GM21381 (cell line): ENCODE data around the gene GNAL.
A peak's percentile ranks its signal among the peaks of the same experiment; 100 is the strongest.
"Not testable (repeated sequence)": the region's sequence is repeated elsewhere in the genome, so short reads cannot be mapped to it uniquely, and the experiment has no call there.

Experiments used
- ATAC-seq: cut with Tn5 transposase; IDR thresholded peaks from one replicate; pipeline ENCODE4 v1.9.1; 2021; ENCODE audit warnings: mild to moderate bottlenecking, moderate library complexity; ENCODE audit not compliant: unreplicated experiment

GNAL gene

DNA sequence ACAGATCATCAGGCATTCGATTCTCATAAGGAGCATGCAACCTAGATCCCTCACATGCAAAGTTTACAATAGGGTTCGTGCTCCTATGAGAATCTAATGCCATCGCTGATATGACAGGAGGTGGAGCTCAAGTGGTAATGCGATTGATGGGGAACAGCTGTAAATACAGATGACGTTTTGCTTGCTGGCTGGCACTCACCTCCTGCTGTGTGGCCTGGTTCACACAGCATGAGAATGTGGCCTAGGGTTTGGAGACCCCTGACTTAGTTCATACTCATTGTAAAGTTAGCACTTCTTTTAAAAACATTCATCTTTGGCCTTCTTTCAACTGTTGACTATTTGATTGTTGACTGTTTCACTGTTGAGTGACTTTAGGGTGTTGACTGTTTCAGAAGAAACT lies 153.5 kb downstream of the GNAL start:
- ATAC-seq, result no peak

DNA sequence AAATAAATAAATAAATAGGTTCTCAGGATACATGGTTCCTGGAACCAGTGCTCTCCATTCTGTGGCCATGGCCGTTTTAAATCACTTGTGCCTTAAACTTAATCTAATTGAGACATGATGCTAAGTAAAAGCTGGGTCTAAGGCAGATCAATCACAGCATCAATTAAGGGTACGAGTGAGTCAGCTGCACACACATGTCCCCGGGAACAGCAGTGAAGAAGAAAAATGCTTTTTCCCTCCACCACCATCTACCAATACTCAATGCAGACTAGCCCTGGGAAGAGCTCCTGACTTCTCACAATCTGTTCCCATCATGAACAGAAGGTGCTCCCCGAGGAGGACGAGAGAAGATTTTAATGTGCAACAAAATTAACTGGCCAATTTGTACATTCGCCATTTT lies 155.4 kb downstream of the GNAL start:
- no peak for ATAC-seq

DNA sequence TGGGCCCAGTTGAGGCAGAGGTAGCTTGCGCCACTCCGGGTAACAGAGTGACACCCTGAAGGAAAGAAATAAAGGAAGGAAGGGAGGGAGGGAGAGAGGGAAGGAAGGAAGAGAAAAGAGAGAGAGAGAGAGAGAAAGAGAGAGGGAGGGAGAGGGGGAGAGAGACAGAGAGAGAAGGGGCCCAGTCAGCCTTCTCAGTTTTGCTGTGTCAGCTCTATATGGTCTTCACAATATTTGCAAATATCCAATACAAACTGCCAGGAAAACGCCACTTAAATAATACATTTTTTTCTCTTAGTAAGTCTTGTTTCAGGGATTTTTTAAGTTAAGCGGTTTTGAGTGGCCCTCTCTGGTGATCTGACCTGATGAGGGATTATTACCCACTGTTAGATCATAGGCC lies 156.6 kb downstream of the GNAL start:
- no peak for ATAC-seq

DNA sequence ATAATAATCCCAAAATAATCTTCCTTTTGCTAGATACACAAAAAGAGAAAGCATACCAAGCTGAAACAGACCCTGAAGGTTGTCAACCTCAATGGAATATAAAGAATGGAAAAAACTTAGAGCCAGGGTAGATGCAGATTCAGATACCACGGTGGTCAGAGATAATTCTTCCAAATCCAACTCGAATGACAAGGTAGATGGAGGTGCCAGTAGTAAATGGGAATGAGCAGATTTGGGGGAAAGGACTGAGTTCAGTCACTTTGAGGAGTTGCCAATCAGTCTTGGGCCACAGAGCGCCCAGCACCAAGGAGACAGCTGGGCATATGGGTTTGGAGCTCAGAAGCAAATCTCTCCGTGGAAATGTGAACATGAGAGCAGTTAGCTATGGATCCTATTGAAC lies 158.7 kb downstream of the GNAL start:
- ATAC-seq, result no peak

DNA sequence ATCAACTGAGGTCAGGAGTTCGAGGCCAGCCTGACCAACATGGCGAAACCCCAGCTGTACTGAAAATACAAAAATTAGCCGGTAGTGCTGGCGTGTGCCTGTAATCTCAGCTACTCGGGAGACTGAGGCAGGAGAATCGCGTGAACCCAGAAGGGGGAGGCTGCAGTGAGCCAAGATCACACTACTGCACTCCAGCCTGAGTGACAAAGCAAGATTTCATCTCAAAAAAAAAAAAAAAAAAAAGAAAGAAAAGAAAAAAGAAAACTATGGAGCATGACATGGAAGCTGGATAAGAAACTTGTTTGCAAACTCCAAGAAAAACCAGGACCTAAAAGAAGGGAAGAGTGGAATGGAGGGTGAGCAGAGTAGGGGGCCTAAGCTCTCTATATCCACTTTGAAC lies 160.2 kb downstream of the GNAL start:
- ATAC-seq, result no peak

DNA sequence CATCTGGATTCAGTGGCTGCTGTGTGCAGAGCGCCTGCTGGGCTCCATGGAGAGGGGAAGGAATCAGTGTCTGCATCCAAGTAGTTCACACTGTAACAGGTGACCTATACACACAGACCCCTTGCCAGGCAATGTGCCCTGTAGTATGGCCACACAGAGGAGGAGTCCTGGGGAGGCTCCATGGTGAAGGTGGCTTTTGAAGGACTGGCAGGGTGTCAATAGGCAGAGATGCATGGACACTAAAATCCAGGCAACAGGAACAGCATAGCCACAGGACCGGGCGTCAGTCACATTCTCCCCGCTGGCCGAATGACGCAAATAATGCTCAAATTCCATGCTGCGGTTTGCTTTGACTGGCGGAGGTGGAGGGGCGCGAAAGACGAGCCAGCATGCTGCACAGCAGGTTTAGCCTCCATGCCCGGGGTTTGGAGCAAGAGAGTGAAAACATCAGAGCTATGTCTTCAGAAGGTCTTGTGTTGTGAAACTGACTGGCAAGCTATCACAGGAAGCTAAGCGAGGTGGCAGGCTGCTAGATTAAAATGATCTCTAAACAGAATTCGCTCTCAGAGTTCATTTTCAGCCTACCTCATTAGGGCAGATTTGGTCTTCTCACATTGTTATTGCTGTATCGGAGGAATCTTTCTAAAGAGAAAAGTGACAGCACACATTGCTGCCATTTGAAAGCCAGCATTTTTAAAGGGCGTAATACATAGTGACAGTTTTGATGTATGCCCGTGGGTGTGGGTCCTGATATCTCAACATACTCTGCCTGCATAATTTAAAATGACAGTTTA lies 161.0 kb downstream of the GNAL start:
- ATAC-seq, result no peak

DNA sequence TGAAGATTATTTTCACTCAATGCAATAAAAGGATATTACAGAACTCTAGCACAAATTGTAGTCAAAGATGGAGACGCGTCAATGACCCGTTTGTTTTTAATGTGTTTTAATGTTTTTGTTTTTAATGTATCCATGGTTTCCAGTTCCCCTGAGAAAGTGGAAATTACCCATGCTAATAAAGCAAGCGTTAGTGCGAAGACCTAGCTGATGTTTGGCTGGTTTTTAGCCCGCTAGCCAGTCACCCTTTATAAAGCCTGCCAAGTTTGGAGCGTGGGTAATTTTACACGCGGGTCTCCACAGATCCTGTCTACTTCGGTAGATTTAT lies 161.7 kb downstream of the GNAL start:
- peak; percentile 31 for ATAC-seq

DNA sequence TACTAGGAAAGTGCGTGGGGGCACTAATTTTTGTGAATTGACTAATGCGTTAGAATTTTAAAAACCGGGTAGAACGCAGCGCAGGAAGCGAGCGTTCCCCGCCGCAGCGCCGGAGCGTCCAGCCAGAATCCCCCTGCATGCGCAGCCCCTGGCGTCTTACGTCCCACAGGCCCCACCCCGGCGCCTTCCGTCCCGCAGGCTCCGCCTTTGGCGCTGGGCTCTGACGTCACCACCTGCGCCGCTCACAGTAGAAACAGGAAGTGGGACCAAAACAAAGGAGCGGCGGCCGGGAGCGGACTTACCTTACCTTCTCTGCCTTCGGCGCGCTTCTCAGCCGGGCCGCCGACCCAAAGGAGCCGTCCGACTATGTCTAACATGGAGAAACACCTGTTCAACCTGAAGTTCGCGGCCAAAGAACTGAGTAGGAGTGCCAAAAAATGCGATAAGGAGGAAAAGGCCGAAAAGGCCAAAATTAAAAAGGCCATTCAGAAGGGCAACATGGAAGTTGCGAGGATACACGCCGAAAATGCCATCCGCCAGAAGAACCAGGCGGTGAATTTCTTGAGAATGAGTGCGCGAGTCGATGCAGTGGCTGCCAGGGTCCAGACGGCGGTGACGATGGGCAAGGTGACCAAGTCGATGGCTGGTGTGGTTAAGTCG lies 162.2 kb downstream of the GNAL start, which contains the start of gene CHMP1B:
CHMP1B (plus strand) TSS at position 268 of the 660 bp plus-strand sequence; CDS start at position 367, 99 bp downstream.
- peak; percentile 94 for ATAC-seq

DNA sequence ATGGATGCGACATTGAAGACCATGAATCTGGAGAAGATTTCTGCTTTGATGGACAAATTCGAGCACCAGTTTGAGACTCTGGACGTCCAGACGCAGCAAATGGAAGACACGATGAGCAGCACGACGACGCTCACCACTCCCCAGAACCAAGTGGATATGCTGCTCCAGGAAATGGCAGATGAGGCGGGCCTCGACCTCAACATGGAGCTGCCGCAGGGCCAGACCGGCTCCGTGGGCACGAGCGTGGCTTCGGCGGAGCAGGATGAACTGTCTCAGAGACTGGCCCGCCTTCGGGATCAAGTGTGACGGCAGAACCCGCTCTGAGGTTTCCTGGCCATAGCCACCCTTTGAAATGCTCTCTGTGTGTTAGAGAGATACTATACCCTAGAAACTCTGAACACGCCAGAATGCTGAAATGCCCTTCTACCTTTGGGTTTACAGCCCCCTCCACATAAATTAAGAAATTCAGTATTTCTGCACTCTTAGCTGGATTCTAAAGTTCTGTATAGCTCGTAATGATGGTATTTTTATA lies 162.8 kb downstream of the GNAL start:
- no peak for ATAC-seq

DNA sequence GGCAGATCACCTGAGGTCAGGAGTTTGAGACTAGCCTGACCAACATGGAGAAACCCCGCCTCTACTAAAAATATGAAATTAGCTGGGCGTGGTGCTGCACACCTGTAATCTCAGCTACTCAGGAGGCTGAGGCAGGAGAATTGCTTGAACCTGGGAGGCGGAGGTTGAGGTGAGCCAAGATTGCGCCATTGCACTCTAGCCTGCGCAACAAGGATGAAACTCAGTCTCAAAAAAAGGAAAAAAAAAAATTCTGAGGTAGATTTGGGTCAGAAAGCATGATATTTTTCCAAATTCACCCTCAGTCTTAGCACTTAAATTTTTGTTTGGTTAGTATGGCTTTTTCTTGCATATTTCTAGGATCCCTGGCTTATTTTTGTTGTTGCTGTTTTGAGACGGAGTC lies 165.5 kb downstream of the GNAL start:
- not testable (repeated sequence) for ATAC-seq

DNA sequence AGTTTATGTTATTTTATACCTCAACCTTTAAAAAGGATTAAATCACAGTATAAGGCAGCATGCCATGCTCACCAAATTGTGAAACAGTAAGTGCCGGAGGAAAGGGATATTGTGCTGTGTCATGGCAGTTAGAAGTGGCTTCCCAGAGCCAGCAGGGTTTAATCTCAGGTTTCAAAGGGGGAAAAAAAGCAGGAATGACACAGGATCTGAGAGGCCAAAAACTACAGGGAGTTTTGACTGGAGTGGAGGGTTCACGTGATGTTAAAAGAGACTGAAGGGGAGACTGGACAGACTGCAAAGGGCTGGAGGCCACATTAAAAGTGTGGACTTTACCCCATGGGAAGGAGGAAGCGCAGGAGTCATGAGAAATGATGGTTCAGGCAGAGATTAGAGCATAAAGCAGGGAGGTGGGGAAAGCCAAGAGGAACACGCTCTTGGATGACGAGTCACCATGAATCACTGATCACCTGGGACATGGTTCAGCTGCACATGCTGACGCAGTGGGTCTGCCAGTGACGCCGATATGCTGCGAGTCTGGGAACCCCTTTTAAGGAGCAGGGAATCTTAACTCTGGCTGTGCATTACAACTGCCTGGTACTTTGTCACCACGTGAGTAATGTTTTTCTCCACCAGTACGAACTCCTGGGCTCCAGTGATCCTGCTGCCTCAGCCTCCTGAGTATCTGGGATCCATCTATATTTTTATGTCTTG lies 168.3 kb downstream of the GNAL start:
- ATAC-seq, result no peak

DNA sequence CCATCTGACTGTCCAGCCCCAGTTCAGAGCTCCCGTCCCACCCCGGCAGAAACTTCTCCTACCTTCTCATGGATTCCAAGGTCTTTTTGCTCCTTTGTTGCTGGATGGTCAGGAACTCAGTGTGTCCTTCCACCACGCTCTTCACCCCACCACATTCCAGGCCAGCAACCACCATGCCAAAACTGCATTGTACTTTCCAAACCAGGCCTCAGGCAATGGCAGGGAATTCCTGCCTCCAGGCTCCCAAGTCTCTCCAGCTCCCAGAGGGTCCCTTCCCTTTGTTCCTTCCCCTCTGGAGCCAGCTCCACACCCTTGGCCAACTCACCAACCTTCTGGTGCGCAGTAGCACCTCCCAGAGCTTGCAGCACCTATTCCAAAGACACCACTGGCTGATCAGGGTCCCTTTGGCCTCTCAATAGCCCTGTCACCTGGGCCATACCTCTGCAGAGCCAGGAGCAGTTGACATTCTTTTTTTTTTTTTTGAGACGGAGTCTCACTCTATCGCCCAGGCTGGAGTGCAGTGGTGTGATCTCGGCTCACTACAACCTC lies 170.3 kb downstream of the GNAL start:
- no peak for ATAC-seq

DNA sequence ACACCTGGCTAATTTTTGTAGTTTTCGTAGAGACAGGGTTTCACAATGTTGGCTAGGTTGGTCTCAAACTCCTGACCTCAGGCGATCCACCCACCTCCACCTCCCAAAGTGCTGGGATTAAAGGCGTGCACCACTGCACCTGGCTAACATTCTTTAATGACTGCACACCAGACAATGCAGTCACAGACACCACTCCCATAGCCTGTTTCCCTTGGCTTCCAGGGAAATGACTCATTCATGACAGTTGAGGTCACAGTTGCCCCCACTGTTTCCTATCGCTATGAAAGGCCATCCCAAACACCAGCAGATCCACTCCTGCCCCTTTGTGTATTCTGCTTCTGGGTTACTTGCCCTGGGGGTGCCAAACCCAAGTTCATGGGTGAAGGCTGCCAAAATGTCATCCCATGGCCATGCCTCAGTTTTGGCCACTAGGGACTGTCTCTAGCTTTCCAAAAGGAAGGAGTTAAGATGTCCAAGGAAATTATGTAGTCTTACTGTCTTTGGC lies 170.9 kb downstream of the GNAL start:
- ATAC-seq, result no peak

DNA sequence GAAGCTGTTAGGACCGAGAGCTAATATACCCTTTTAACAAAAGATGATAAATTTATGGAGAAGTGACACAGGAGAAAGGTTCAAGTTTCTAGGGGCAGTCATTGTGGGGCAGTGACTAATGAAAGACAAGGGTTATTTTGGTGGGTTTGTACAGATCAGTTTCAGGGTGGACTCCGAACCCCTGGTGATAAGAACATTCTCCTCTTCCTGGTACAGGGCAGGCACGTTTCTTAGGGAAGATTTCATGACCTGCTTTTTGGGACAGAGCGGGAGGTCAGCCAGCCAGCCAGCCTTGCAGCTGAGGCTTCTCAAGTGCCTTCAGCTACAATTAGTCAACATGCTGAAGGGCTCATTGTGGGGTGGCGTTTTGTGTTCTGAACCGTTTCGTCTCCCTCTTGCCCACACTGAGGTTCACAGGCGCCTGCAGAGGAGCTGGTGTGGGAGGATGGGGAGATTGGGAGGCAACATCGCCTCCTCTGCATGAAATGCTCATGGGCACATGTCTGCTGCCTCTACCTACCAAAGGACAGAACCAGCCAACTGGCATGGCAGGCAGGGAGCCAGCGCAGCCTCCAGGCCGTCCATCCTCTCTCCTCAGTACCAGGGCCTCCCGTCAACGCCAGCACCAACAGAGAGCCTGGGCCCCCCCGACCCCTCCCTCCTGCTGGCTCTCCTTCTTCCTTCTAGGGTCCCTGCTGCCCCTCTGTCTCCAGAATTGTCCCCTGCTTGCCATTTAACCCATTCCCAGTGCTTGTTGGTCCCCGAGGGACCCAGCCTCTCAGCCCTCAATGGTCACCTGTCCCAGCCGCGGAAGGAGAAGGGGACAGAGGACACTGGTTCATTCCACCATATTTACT lies 171.8 kb downstream of the GNAL start:
- ATAC-seq, result no peak

DNA sequence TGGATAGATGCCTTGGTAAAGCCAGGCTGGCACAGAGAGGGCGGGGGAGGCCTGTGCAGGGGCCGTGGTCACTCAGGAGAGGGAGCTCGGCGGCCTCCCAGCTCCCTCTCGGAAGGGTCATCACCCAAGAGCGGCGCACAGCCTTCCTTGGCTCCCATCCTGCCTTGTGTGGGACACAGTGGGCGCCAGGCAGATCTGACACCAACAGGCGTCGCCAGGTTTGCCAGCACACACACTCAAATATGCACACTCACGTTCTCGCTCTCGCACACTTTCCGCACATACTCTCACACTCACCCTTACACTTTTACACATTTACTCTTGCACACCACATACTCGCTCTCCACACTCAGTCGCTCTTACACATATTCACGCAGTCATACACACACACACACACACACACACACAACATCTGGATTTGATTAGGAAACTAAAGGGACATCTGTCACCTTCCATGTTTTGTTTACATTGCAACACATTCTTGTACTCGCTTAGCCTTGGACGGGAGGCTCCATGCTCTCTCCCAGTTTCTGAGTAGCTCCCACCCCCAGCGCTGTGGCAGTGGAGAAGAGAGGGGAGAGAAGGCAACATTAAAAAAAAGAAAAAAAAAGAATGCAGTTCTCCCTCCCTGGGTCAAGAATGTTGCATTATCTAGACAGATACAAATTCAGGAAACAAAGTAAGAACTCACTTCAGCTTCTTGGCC lies 172.7 kb downstream of the GNAL start:
- no peak for ATAC-seq

DNA sequence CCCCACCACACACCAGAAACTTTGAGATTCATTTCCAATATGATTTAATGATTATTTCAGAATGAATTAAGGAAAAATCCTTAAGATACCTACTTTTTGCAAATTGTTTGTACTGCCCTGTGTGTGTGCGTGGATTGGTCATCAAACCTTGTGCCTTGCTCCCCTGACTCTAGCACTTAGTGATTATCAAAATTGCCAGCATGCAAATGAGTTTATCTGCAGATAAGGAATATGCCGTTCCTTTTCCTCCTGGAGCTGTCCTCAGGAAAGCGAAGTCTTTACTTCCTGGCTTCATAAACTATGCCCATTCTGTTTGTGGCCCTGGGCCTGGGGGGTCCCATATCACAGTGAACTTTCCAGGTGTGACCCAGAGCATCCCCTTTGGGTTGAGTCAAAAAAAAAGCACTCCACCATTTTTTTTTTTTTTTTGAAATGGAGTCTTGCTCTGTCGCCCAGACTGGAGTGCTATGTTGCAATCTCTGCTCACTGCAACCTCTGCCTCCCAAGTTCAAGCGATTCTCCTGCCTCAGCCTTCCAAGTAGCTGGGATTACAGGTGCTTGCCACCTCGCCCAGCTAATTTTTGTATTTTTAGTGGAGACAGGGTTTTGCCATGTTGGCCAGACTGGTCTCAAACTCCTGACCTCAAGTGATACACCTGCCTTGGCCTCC lies 173.5 kb downstream of the GNAL start:
- ATAC-seq, result no peak

DNA sequence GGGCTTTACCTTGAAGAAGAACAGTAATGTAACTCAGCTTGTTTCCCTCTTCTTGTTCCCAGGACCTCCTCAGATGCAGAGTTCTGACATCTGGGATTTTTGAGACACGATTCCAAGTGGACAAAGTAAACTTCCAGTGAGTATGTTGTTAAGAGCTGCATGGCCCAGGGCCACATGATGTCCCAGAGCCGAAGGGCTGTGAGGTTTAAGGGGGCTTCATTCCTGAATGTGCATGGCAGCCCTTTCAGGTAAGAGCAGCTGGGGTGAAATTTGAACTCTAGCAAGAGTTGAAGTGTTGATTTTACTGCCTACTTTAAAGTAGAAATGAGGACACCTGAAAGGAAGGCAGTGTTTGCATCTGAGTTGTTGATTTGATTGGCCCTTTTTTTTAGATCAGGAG lies 175.4 kb downstream of the GNAL start:
- no peak for ATAC-seq

DNA sequence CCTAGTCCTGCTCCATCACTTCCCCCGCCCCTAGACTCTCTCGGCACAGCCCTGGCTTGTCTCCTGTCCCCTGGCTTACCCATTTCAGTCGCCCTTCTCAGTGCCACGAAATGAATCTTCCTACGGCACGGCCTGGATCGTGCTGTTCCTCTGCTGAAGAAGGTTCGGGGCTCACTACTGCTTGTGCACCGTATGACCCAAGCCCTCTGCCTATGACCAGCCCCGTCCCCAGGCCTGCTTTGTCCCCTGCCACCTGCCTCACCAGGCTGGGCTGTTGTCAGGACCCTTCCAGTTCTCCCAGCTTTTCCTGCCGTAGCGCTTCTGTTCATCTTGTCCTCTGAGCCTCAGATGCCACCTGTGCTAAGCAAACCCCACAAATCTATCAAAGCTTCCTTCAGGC lies 176.0 kb downstream of the GNAL start:
- no peak for ATAC-seq

DNA sequence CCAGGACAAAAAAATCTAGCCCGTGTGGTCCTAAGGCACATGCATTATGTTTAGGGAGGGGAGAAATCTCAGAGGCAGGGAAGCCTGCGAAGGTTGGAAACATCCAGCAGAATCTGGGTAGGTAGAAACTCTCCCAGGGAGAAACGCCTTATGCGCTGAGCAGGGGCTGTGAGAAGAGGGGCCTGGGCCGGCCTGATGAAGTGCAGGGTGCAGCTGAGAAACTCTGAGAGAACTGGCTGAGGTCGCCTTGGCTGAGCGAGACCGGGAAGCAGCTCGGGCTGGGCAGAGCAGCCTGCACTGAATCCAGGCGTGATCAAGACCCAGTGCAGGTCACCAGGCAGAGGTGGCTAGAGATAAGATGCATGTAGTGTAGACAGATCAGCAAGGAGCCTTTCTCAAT lies 177.3 kb downstream of the GNAL start:
- no peak for ATAC-seq
